CD4-positive, alpha-beta T cell treated with Interleukin-2 at 100 ng/mL for 4 hours (primary cell): Measurements from ENCODE around the gene USP6NL.
A peak's percentile ranks its signal among the peaks of the same experiment; 100 is the strongest.

Experiments
- DNase-seq: peaks from one replicate; pipeline ENCODE4 v3.0.0-alpha.2; 2020; ENCODE audit warnings: low spot score

Gene USP6NL

GRCh38 chr10:11593612-11594011 is 17.8 kb downstream of the USP6NL start:
- no peak for DNase-seq

GRCh38 chr10:11589738-11590137 is 21.7 kb downstream of the USP6NL start:
- no peak for DNase-seq

- no peak for DNase-seq
Measured at GRCh38 chr10:11588873-11589574, 22.4 kb downstream of the USP6NL start.

- DNase-seq = no peak
Measured at GRCh38 chr10:11587722-11588259, 23.7 kb downstream of the USP6NL start.

- no peak for DNase-seq
Measured at GRCh38 chr10:11586170-11586569, 25.3 kb downstream of the USP6NL start.

GRCh38 chr10:11581213-11581612 is 30.2 kb downstream of the USP6NL start:
- DNase-seq = peak; percentile 19

- DNase-seq = no peak
Measured at GRCh38 chr10:11579885-11580284, 31.6 kb downstream of the USP6NL start.

- no peak for DNase-seq
Measured at GRCh38 chr10:11578802-11579255, 32.6 kb downstream of the USP6NL start.

- no peak for DNase-seq
Measured at GRCh38 chr10:11576092-11576809, 35.2 kb downstream of the USP6NL start.

- DNase-seq = no peak
Measured at GRCh38 chr10:11573497-11573896, 38.0 kb downstream of the USP6NL start.

GRCh38 chr10:11570751-11571150 is 40.7 kb downstream of the USP6NL start:
- DNase-seq = no peak

- DNase-seq = no peak
Measured at GRCh38 chr10:11569471-11569870, 42.0 kb downstream of the USP6NL start.

- DNase-seq = no peak
Measured at GRCh38 chr10:11568578-11568977, 42.9 kb downstream of the USP6NL start.

GRCh38 chr10:11564741-11565140 is 46.7 kb downstream of the USP6NL start:
- no peak for DNase-seq

GRCh38 chr10:11563936-11564335 is 47.5 kb downstream of the USP6NL start:
- DNase-seq = no peak

- no peak for DNase-seq
Measured at GRCh38 chr10:11562888-11563287, 48.6 kb downstream of the USP6NL start.

GRCh38 chr10:11560076-11560709 is 51.3 kb downstream of the USP6NL start:
- DNase-seq = no peak

- no peak for DNase-seq
Measured at GRCh38 chr10:11557967-11558366, 53.5 kb downstream of the USP6NL start.

GRCh38 chr10:11557513-11557912 is 53.9 kb downstream of the USP6NL start:
- DNase-seq = no peak

GRCh38 chr10:11555556-11555955 is 55.9 kb downstream of the USP6NL start:
- DNase-seq = no peak

- no peak for DNase-seq
Measured at GRCh38 chr10:11553773-11554381, 57.6 kb downstream of the USP6NL start.

GRCh38 chr10:11551916-11552602 is 59.4 kb downstream of the USP6NL start:
- peak; percentile 4 for DNase-seq
